IgD-negative memory B cell (primary cell): ENCODE measurements around the gene SCYGR8. TPM values are rescaled to one million over a fixed set of nuclear protein-coding genes. Genes with fewer than 3 reads are reported as not detected.
"Not testable (repeated sequence)": the region's sequence is repeated elsewhere in the genome, so short reads cannot be mapped to it uniquely, and the experiment has no call there.

Source experiments
- H3K27ac Mint-ChIP-seq, 3 donors: one replicate each; pipeline ENCODE4 v1.8.0; 2020 to 2022; ENCODE audit warnings: mild to moderate bottlenecking in 3 of 3, mixed read lengths in 3 of 3, moderate library complexity in 1 of 3
- H3K27me3 Mint-ChIP-seq: one replicate; pipeline ENCODE4 v1.8.0; 2021; ENCODE audit warnings: mixed read lengths
- H3K36me3 Mint-ChIP-seq: one replicate; pipeline ENCODE4 v1.8.0; 2020; ENCODE audit warnings: mild to moderate bottlenecking, mixed read lengths
- H3K4me1 Mint-ChIP-seq, 3 donors: one replicate each; pipeline ENCODE4 v1.8.0; 2020 to 2022; ENCODE audit warnings: mixed read lengths in 3 of 3, mild to moderate bottlenecking in 1 of 3
- H3K4me3 Mint-ChIP-seq, 4 donors: one replicate each; pipeline ENCODE4 v1.8.0; 2020 to 2022; ENCODE audit warnings: mild to moderate bottlenecking in 4 of 4, mixed read lengths in 4 of 4, moderate library complexity in 3 of 4
- H3K9me3 Mint-ChIP-seq, 3 donors: one replicate each; pipeline ENCODE4 v1.8.0; 2020 to 2021; ENCODE audit warnings: mixed read lengths in 3 of 3, mild to moderate bottlenecking in 1 of 3
- polyA plus RNA-seq: library from polyadenylated mRNA; unstranded; fragments of 300-500 nt; fragmentation: Illumina TruSeq; gene quantifications from one replicate; pipeline ENCODE4 v1.2.3, GENCODE V29; 2021

Gene SCYGR8
- polyA plus RNA-seq, 1 donor from 2014 or later = not detected

GRCh38 chr2:227728035-227728434 lies 17.7 kb upstream of the SCYGR8 start, which contains the start of gene SCYGR7:
Gene SCYGR7, plus strand, starts transcription at chr2:227728335. Its CDS starts 0 bp downstream, at chr2:227728335.
- Mint-ChIP-seq H3K36me3 (peaks cover 2% of the 10 kb centered on the region), H3K4me3 (no peak within 1 kb of the TSS), H3K4me1 (no peaks in the 10 kb centered on the region), H3K27ac (peak within 1 kb of the TSS in 1 of 3 donors; percentile 47), H3K27me3 (peaks cover 9% of the 10 kb centered on the region), H3K9me3 (no peaks in the 10 kb centered on the region)

DNA sequence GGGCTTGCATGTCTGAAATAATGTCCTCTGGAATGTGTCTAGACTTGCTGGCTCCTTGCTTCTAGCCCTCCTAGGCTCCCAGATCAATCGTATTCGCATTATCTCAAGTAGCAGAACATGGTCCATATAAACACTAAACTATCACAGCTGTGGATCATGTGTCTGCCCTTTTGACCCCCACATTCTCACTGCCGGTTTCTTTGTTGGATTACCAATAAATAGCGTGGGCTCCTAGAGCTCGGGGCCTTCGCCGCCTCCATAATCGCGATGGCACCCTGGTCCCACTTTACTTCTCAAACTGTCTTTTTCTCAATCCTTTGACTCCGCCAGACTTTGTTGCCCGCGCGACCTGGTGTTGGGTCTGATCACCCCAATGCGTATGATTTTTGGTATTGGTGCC lies 6.3 kb upstream of the SCYGR8 start:
- Mint-ChIP-seq H3K36me3 (no peaks in the 10 kb centered on the region), H3K9me3 (no peaks in the 10 kb centered on the region), H3K27me3 (peaks cover 2% of the 10 kb centered on the region), H3K27ac (no peak overlapping the region), H3K4me1 (no peaks in the 10 kb centered on the region), H3K4me3 (no peak overlapping the region)

GRCh38 chr2:227740705-227741104 lies 5.0 kb upstream of the SCYGR8 start:
- not testable (repeated sequence) for H3K36me3 Mint-ChIP-seq, H3K4me3 Mint-ChIP-seq, H3K9me3 Mint-ChIP-seq, H3K27ac Mint-ChIP-seq, H3K27me3 Mint-ChIP-seq, H3K4me1 Mint-ChIP-seq

- no peaks in the 10 kb centered on the region for H3K36me3 Mint-ChIP-seq
- no peak overlapping the region for H3K4me3 Mint-ChIP-seq
- no peaks in the 10 kb centered on the region for H3K4me1 Mint-ChIP-seq
- H3K9me3 Mint-ChIP-seq = peaks cover 0 to 2% (median 0%) of the 10 kb centered on the region in 3 donors
- H3K27ac Mint-ChIP-seq = no peak overlapping the region
- peaks cover 3% of the 10 kb centered on the region for H3K27me3 Mint-ChIP-seq
These were observed 2.4 kb downstream of the SCYGR8 start for GRCh38 chr2:227748079-227748478.

DNA sequence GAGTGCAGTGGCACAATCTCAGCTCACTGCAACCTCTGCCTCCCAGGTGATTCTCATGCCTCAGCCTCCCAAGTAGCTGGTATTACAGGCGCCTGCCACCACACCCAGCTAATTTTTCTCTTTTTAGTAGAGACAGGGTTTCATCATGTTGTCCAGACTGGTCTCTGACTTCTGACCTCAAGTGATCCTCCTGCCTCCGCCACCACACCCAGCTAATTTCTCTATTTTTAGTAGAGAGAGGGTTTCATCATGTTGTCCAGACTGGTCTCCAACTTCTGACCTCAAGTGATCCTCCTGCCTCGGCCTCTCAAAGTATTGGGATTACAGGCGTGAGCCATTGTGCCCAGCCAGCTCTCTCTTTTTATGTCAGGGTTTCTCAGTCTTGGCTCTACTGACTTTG lies 10.6 kb downstream of the SCYGR8 start:
- not testable (repeated sequence) for H3K4me3 Mint-ChIP-seq, H3K9me3 Mint-ChIP-seq, H3K27ac Mint-ChIP-seq, H3K4me1 Mint-ChIP-seq, H3K36me3 Mint-ChIP-seq, H3K27me3 Mint-ChIP-seq

- Mint-ChIP-seq H3K27me3 (no peaks in the 10 kb centered on the region), H3K9me3 (peaks cover 0 to 2% (median 0%) of the 10 kb centered on the region in 3 donors), H3K4me3 (no peak overlapping the region), H3K27ac (no peak overlapping the region), H3K4me1 (peaks cover 0 to 3% (median 1%) of the 10 kb centered on the region in 3 donors), H3K36me3 (peaks cover 4% of the 10 kb centered on the region)
These were observed 13.9 kb downstream of the SCYGR8 start for GRCh38 chr2:227759411-227760118.

- Mint-ChIP-seq H3K4me1 (peaks cover 0 to 5% (median 5%) of the 10 kb centered on the region in 3 donors), H3K27ac (no peak overlapping the region), H3K9me3 (peaks cover 0 to 2% (median 0%) of the 10 kb centered on the region in 3 donors), H3K36me3 (peaks cover 4% of the 10 kb centered on the region), H3K27me3 (no peaks in the 10 kb centered on the region), H3K4me3 (no peak overlapping the region)
These were observed 16.2 kb downstream of the SCYGR8 start for GRCh38 chr2:227761740-227762476.

DNA sequence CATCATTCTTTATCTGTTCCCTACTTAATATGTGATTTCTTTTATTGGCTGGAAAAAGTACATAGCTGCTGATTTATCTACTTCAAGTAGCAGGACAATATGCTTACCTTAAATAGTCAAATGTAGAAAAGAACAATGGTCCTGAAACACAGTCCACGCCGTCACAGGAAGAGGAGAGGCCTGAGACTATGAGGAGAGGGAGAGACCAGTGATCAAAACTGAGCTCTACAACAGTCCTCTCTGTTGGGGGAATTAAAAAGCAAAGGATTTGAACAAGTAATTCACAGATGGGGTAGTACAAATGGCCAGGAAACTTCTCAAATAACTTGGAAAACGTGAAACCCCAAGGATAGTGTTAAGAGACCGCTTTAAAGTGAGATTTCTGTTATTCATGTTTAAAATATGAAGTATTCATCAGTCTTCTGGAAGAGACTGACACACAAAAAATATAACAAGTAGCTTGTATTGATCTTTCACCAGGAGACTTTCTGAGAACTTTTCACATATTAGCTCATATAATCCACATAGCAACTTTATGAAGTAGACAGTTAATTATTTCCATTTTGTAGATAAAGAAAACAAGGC lies 20.2 kb downstream of the SCYGR8 start:
- Mint-ChIP-seq H3K4me3 (no peak overlapping the region), H3K27me3 (no peaks in the 10 kb centered on the region), H3K9me3 (peaks cover 0 to under 1% (median 0%) of the 10 kb centered on the region in 3 donors), H3K36me3 (peaks cover 1% of the 10 kb centered on the region), H3K27ac (no peak overlapping the region), H3K4me1 (peaks cover 0 to 4% (median 2%) of the 10 kb centered on the region in 3 donors)

DNA sequence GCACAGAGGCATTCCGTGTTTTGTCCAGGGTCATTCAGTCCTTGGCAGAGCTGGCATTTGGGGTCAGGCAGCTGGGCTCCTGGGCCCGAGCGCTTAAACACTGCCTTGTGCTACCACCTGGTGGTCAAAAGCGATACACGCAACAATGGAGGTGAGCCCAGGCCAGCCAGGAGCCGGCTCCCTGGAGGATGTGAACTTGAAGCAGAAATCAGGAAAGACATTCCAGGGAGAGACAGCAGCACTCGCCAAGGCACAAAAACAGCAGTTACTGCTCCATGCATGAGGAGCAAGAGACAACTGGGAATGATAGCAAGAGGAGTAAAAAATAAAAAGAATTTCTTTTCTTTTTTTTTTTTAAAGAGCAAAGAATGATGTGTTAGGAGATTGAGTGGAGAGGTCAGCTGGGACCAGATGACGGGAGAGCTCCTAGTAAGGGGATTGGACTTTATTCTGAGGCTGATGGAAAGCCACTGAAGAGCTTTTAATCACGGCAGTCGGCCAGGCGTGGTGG lies 20.7 kb downstream of the SCYGR8 start:
- Mint-ChIP-seq H3K4me1 (peaks cover 0 to 4% (median 2%) of the 10 kb centered on the region in 3 donors), H3K4me3 (no peak overlapping the region), H3K9me3 (no peaks in the 10 kb centered on the region), H3K27me3 (no peaks in the 10 kb centered on the region), H3K27ac (no peak overlapping the region), H3K36me3 (no peaks in the 10 kb centered on the region)

DNA sequence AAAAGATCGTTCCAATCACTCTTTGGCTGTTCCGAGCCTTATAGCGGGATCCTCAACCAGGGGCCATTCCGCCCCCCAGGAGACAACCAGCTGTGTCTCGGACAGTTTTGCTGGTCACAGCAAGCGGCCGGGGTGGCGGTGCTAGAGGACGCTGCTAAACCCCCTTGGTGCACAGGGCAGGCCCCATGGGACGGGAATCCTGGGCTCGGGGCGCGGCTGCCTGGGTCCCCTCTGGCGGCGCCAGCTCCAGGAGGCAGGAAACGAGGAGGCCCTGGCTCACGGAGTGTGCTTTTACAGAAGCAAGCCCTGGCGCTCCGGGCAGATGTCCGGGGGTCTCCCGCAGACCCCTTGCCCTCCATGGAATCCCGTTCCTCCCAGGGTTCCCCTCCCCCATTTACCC lies 22.1 kb downstream of the SCYGR8 start:
- Mint-ChIP-seq H3K4me1 (peaks cover 0 to 4% (median 2%) of the 10 kb centered on the region in 3 donors), H3K36me3 (no peaks in the 10 kb centered on the region), H3K27me3 (no peaks in the 10 kb centered on the region), H3K27ac (no peak overlapping the region), H3K9me3 (no peaks in the 10 kb centered on the region), H3K4me3 (no peak overlapping the region)

DNA sequence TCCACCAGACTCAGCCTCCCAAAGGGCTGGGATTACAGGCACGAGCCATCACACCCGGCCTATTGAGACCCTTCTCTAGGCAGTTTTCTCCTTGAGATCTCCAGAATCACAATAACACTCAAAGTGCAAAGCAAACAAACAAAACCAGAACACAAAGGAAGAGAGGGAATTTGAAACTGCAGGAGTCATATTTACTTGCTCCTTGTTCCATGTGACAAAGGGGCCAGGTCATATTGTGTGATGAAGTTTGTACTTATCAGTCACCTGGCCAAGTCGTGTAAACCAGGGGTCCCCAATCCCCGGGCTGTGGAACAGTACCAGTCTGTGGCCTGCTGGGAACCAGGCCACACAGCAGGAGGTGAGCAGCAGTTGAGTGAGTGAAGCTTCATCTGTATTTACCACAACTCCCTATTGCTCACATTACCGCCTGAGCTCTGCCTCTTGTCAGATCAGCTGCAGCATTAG lies 26.5 kb downstream of the SCYGR8 start:
- Mint-ChIP-seq H3K27me3 (peaks cover 1% of the 10 kb centered on the region), H3K4me1 (no peaks in the 10 kb centered on the region), H3K4me3 (no peak overlapping the region), H3K27ac (peak overlapping the region in 1 of 3 donors; percentile 19), H3K36me3 (no peaks in the 10 kb centered on the region), H3K9me3 (no peaks in the 10 kb centered on the region)

- H3K4me3 Mint-ChIP-seq = no peak overlapping the region
- H3K27ac Mint-ChIP-seq = no peak overlapping the region
- peaks cover 1% of the 10 kb centered on the region for H3K27me3 Mint-ChIP-seq
- H3K36me3 Mint-ChIP-seq = no peaks in the 10 kb centered on the region
- no peaks in the 10 kb centered on the region for H3K4me1 Mint-ChIP-seq
- H3K9me3 Mint-ChIP-seq = no peaks in the 10 kb centered on the region
These were observed 27.2 kb downstream of the SCYGR8 start for GRCh38 chr2:227772932-227773331.

GRCh38 chr2:227774011-227774624 lies 28.4 kb downstream of the SCYGR8 start:
- H3K36me3 Mint-ChIP-seq = no peaks in the 10 kb centered on the region
- H3K27me3 Mint-ChIP-seq = peaks cover 1% of the 10 kb centered on the region
- H3K9me3 Mint-ChIP-seq = no peaks in the 10 kb centered on the region
- H3K4me3 Mint-ChIP-seq = no peak overlapping the region
- no peaks in the 10 kb centered on the region for H3K4me1 Mint-ChIP-seq
- no peak overlapping the region for H3K27ac Mint-ChIP-seq

DNA sequence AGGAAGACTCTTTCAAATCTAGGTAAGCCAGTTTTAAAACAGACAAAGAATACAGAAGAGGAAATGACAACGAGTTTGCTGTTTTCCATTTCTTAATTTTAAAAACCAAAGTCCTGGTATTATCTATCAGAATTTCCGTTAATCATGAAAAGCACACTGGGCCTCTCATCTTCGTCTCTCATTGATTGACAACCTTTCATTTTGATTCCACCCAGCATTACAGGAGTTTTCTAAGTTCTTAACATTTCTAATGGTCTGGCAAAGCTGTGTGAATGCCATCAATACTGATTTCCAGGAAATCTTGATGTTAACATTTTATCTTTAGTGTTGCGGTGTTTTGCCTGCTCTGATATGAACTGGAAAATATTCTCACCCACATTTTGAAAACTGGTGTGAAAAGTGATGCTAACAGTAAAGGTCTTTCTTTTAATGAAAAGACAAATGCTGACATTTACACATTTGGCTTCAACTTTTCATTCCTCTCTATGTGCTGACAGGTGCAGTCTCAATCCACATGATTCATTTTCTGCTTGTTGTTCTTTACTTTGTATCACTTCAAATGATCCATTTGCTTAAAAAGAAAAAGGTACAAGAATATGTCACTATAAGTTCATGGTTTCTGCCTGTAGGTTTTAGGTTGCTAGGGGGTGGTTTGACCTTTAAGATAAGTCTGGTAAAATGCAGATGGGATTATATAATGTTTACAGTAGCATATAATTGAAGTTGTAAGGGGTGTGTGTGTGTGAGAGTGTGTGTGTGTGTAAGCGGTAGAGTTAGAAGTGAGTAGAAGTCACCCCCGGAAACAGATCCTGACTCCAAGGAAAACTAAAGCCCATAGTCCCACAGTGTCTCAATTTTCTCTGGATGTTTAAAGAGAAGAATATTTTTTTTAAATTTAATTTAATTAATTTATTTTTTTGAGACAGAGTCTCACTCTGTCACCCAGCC lies 29.5 kb downstream of the SCYGR8 start:
- no peaks in the 10 kb centered on the region for H3K9me3 Mint-ChIP-seq
- no peaks in the 10 kb centered on the region for H3K36me3 Mint-ChIP-seq
- H3K4me3 Mint-ChIP-seq = no peak overlapping the region
- H3K4me1 Mint-ChIP-seq = no peaks in the 10 kb centered on the region
- H3K27ac Mint-ChIP-seq = no peak overlapping the region
- peaks cover 1% of the 10 kb centered on the region for H3K27me3 Mint-ChIP-seq
